ENCODE results near the gene TMEM52B.
A peak's percentile ranks its signal among the peaks of the same experiment; 100 is the strongest.

Gene TMEM52B

DNA sequence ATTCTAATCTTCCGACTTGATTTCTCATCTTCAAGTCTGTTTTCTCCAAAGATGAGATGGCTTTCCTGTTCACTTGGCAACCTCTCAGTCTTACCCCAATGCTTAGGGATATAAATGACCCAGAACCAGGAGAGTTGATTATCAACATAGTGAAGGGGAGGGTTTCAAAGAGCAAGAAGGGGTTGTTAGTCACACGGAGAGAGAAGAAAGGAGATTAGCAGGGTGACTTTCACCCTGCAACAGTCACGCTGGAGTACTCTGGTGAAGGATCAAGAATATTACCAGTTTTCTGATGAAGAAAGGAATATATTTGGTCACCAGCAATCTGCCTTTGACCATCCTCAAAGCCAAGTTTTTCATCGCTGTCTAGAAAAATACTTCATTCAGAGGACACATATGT, at the start of gene TMEM52B:
TMEM52B (plus strand) TSS at position 212 of the 400 bp plus-strand sequence. CDS start 543 bp downstream, outside the sequence.
- no peak for DNase-seq

DNA sequence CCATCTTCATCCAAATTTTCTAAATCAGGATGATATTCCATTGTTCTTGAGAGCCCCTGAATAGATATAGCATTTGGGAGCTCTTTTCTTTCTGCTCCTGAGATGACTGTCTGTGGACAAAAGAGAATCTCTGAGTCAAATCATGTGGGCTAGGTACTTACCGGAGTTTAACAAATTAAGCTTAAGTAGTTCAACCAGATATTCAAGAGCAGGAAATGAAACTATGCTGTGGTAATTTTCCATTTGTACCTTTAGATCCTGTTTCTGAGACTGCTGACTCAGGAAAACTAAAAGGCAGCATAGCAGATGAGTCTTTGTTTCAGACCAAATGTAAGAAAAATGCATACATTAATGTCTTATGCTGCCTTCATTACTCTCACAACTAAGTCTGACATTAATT, 48.8 kb upstream of the TMEM52B start, which contains the start of gene CLEC7A:
CLEC7A (minus strand) TSS at position 158 of the 400 bp plus-strand sequence; CDS start at position 41, 117 bp downstream.
- DNase-seq: no peak

DNA sequence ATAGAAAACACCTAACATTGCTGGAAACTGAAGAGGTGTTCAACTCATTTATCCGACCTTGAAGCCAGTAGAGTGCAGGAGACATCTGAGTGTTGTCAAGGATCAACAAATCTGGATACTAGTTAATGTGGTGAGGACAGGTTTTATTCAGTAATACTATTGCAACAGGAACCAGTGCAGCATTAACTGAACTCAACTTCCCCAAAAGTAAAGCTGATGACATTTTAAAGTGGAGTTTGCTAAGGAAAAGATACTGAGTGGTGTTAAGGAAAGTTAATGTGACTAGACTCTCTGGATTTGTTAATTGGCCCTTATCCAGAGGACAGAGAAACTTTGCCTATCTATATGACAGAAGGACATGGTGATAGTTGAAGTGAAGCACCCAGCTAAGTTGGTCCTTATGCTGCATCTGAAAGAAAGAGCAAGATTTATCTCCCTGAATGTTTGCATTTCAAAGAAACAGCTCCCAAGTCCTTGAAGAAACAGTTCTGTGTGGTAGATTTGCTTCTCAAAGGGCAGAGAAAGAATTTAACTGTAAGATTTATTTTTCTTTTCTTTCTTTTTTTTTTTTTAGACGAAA, 47.6 kb upstream of the TMEM52B start:
- DNase-seq: no peak

DNA sequence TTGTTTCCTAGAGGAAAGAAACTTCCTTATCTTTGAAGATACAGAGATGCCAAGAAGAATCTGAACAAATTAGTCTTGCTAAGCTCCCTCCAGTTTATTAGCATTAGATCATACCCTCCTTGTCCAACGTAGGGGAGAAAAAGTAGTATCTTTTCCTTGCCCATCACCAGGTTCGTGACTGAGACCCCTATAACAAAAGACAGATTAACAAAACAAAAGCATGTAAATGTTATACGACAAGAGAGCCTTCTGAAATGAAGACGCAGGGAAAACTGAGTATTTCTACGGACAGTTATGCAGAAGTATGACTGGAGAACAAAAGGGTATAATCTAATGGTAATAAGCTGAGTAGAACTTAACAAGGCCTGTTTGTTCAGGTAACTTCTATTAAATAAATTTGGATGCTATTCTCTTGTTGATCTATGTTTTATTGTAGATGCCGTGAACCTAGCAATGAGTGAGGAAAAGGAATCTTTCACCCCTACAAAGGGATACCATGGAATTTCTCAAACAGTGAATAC, 45.9 kb upstream of the TMEM52B start:
- DNase-seq: no peak

DNA sequence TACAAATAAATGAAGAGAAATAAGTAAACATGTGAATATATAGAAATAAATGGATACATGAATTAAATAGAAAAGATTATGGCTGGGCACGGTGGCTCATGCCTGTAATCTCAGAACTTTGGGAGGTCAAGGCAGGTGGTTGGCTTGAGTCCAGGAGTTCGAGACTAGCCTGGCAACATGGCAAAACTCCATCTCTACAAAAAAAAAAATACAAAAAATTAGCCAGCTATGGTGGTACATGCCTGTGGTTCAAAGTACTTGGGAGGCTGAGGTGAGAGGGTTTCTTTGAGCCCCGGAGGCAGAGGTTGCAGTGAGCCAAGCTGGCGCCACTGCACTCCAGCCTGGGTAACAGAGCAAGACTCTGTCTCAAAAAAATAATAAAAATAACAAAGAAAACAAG, 43.7 kb upstream of the TMEM52B start:
- DNase-seq: no peak

DNA sequence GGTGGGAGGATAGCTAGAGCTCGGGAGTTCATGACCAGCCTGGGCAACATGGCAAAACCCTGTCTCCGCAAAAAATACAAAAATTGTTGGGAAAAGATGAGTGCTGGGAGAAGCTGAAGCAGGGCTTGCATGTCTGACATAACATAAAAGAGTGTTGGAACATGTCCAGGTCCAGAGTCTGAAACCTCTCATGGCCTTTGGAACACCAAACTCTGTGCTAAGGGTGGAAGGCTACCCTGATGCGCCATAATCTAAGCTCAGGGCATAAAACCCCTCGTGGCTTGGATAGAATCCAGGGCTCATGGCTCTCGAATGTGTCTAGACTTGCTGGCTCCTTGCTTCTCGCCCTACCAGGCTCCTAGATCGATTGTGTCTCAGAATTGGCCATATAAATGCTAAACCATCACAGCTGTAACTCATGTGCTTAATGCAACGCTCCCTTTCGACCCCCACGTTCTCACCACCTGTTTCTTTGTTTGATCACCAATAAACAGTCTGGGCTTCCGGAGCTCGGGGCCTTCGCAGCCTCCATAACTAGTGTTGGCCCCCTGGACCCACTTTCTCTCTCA, 42.1 kb upstream of the TMEM52B start:
- no peak for DNase-seq

DNA sequence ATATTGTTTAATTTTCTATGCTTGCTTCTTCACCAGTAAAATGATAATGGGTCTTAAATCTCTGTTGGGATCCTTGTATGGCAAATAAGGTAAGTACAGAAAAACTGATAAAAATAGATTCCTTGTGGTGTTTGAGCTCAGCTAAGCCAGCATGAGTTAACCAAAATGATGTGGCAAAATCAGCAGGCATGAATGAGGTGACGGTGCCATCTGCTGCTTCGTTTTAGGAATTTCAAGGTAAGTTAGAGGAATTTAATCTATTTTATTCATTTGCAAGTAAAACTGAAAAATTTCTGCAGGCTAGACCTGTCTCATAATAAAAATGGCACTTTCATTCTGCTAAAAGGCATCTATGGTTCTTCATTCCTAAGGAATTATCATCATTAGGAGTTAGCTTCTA, 38.8 kb upstream of the TMEM52B start:
- DNase-seq: peak; percentile 58

DNA sequence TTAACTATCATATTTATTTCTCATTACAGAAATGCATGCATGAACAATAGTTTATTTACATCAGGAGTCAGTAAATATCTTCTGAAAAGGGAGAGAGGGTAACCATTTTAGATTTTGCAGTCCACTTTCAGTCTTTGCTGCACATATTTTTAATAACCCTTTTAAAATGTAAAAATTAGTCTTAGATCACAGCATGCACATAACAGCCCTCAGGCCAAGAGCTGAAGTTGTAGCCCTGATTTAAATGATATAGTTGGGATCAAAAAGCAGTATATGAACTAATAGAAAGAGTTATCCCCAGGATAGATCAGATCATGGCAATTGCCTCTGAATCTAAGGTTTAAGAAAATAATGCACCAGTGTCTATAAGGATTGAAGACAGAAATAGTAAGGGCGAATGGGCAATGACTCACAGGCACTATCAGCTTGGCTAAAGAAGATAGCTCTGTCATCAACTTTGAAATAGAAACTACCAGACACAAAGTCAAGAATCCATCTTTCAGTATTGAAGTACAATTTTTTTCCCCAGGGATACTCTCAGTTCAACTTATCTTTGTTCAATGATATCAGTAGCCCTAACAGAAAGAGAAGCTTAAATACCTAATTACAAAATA, 35.7 kb upstream of the TMEM52B start:
- peak; percentile 9 for DNase-seq

DNA sequence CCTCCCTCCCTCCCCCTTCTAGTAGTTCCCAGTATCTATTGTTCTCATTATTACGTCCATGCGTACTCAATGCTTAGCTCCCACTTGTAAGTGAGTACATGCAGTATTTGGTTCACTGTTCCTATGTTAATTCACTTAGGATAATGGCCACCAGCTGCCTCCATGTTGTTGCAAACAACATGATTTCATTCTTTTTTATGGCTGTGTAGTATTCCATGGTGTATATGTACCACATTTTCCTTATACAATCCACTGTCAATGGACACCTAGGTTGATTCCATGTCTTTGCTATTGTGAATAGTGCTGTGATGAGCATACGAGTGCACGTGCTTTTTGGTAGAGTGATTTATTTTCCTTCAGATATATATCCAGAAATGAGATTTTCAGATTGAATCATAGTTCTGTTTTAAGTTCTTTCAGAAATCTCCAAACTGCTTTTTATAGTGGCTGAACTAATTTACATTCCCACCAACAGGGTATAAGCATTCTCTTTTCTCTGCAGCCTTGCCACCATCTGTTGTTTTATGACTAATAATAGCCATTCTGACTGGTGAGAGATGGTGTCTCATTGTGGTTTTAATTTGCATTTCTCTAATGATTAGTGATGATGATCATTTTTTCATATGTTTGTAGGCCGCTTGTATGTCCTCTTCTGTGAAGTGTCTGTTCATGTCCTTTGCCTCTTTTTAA, 31.0 kb upstream of the TMEM52B start:
- DNase-seq: no peak

DNA sequence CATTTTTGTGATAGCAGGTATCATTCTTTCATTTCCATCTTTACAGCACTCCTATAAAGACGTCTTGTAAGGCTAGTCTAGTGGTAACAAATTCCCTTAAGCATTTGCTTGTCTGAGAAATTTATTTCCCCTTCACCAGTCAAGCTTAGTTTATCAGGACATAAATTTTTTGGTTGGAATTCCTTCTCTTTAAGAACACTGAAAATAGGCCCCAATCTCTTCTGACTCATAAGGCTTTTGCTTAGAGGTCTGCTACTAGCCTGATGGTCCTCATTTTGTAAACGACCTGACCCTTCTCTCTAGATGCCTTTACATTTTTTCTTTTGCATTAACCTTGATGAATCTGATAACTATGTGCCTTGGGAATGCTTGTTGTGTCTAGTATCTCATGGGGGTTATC, 27.2 kb upstream of the TMEM52B start:
- DNase-seq: peak; percentile 30

DNA sequence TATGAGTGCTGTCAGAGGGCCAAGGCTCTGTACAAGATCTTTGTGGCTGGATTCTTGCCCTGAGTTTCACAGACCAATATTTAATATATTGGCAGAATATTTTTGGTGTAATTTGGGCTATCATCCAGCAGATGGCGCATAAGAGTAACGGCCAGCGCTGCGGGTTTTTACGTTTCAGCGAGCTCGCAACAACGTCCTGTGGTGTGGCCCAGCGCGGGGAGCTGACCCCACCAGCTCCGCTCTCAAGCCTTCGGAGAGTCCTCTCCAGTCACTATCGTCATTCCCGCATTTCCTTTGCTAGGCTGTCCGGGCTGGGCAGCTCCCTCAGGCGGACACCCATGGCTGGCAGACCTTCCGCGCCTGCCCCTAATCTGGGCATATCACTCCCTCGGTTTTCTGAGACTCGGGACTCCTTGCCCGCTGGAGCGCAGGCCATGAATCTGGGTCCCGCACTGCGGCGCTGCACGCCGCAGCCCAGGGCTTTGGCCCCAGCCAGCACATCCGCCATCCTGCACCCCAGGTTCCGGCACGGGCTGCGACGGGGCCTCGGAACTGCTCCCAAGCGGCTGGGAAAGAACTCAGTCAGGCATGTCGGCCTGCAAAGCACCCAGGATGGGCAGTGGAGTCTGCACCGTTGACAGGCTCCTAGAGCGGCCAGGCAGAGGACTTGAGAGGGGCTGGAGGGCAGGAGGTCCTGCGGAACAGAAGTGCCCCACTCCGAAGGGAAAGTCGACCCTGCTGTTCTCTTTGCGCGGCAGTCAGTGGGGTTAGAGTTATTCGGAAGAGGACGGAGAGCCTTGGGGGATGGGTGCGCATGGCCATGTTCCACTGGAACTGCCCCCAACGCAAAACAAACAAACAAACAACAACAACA, 25.3 kb upstream of the TMEM52B start:
- peak; percentile 70 for DNase-seq

DNA sequence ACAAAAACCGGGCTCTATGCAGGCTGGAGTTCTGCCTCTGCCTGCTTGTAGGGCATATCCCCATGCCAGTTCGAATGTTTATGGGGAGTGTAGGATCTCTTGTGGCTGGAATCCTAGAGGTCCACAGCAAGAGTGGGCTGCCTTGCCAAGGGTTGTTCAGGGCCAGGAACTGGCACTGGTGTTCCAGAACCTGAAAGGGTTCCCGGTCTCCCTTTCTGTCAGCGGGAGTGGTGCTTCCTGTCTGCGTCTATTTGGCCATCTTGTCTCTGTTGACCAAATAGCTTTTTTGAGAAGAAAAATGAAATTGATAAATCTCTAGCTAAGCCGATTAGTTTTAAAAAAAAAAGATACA, 24.7 kb upstream of the TMEM52B start:
- no peak for DNase-seq

DNA sequence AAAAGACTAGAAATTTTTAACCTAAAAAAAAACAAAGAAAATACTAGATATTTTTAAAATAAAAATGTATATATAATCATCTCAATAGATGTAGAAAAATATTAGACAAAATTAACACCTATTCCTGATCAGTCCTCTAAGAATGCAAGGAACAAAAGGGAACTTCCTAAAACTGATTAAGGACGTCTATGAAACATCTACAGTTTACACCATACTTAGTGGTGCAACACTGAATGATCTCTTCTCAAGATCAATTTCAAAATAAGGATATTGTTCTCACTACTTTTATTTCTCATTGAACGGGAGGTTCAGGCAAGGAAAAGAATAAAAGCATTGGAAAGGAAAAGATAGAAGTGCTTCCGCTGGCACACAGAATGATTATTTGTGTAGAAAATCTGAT, 22.9 kb upstream of the TMEM52B start:
- DNase-seq: no peak

DNA sequence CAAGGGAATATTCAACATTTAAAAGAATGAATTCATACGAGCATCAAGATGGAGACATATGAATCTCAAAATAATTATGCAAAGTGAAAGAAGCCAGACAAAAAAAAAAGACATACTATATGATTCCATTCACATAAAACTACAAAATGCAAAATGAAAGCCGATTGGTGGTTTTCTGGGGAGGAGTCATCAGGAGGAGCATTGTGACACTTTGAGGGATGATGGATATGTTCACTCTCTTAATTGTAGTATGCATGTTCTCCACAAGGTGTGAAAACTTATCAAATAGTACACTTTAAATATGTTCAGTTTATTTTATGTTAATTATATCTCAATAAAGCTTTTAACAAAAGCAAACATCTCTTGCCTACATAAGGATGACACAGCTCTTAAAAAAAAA, 20.4 kb upstream of the TMEM52B start:
- no peak for DNase-seq

DNA sequence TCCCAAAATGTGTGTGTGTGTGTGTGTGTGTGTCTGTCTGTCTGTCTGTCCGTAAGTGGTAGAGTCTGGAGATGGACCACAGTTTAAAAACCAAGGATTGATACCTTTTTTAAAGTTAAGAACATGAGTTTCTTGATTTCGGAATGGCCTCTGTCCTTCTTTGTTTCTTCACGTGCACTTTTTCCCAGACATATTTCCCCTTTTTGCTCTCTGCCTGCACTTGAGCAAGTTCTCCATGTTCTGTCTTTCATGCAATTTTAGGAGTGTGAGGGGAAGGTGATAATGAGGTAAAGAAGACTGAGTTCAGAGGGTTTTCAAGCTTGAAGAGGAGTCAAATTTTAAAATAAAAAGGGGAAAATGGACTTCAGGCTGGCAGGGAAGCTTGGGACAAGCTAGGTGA, 19.6 kb upstream of the TMEM52B start:
- DNase-seq: no peak

DNA sequence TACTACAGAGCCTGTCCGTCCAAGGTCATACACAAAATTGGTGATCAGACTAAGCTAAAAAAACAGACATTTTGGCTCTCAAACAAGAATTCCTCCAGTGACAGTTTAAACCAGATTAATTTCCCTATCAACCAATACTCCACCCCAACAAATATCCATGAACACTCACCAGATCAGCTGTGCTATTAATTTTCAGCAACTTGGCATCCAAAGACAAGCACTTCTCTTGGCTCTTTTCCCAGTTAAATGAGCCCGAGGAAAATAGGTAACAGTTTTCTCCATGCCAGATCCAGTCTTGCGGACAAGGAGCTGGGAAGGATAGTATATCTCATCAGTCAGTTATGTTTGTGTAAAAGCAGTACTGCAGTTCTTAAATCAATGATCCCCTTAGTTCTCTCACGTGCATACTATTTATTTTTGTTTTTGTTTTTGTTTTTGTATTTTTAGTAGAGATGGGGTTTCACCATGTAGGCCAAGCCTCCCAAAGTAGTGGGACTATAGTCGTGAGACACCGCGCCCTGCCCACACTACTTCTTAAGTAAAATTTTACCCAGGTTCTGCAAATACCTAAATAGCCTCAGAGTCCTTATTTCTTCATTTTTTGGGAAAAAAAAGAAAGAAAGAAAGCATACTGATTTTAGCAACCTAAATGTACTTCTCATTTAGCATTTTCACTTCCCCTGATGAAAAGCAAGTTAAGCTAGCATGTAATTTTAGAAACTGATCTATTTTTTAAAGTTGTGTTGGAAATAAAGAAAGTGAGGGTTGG, 18.0 kb upstream of the TMEM52B start:
- DNase-seq: no peak

DNA sequence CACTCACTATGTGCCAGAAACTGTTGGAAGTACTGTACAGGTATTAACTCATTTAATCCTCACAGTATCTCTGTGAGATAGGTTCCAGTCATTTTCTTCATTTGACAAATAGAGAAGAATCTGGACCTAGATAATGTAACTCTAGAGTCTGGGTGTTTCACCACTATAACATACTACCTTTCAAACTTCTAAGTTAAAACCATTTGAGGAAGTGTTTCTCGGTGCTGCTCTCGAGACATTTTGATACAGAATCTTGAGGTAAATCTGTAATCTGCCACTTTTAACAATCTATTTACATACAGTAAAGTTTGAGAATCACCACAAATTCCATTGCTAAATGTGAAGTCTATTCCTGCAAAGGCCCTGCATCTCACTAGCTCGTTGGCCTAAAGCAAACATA, 15.7 kb upstream of the TMEM52B start:
- DNase-seq: no peak

DNA sequence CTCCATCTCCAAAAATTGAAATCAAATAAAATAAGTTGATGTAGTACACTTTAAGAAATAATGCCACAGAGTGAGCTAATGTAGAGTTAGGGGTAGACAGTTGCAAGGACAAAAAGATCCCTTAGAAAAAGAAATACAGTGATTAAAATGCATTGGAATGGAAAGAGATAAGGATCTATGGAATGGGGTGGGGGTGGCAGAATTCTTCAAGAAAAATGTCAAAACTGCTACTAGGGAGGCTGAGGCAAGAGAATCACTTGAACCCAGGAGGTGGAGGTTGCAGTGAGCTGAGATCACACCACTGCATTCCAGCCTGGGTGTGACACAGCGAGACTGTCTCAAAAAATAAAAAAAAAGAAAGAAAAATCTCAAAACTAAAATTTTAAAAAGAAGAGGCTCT, 13.4 kb upstream of the TMEM52B start:
- DNase-seq: no peak

DNA sequence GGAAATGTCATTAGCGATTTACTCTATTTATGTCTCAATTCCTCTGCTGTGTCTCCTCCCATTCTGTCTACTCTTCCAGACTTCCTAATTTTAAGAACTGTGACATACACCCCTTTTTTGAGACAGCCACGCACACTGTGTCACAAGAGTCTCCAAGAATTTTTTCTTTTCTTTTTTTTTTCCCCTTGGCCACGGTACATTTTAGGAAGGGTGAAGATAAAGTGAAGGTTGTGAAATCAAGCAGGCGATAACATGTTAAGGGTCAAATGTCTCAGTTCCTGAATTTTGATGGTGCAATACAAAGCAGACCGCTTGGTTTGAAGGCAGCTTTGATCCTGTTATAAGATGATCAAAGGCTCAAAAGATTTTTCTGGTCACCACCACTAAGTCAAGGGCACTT, 11.2 kb upstream of the TMEM52B start:
- DNase-seq: no peak

DNA sequence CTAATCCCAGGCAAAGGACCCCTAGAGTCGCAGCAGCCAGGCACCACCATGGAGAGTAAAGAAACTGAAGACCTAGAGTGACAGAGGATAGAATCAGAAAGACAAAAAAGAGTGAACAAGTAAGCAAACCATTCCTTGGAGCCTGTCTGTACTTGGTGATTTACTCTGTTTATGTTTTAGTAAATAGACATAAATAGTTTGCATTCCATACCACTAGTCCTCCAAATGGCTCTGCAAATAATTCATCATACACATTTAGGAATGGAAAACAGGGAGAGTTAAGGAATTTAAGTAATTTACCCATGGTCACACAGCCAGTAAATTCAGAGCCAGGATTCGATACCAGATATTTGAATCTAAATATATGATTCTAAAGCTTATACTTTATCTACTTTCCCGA, 9.7 kb upstream of the TMEM52B start:
- DNase-seq: peak; percentile 45

DNA sequence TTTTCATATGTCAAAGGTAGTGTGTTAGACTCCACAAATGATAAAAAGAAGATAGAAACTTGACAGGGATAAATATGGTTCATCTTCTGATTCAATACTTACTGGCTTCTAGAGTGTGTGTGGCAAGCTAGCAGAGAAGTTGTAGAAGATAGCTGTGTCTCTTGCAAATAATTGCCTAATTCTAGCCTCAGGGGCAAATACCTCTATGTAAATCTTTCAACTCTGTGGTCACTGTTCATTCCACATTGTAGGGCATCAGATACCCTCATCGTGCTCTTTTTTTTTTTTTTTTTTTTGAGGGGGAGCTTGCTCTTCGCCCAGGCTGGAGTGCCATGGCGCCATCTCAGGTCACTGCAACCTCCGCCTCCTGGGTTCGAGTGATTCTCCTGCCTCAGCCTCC, 8.6 kb upstream of the TMEM52B start:
- DNase-seq: no peak

Measured in fibroblast of upper back skin (primary cell).